H7 (cell line): ENCODE measurements around the gene ALPP. TPM values are rescaled to one million over a fixed set of nuclear protein-coding genes. Genes with fewer than 3 reads are reported as not detected.
"Not testable (repeated sequence)": the region's sequence is repeated elsewhere in the genome, so short reads cannot be mapped to it uniquely, and the experiment has no call there.

Source experiments
- DNase-seq: peaks from one replicate; pipeline ENCODE4 v3.0.0; 2012
- H3K27me3 ChIP-seq: 2 replicates; pipeline ENCODE4 v1.6.0; 2011; ENCODE audit warnings: mild to moderate bottlenecking, low read length; ENCODE audit not compliant: control insufficient read depth, insufficient read depth
- H3K36me3 ChIP-seq: replicated peaks from 2 replicates; pipeline ENCODE4 v1.5.1; 2011; ENCODE audit warnings: low read length; ENCODE audit not compliant: control insufficient read depth, insufficient read depth
- H3K4me3 ChIP-seq: 2 replicates; pipeline ENCODE4 v1.5.1; 2011; ENCODE audit warnings: low read depth, mild to moderate bottlenecking, control low read depth, low read length, moderate library complexity; ENCODE audit not compliant: insufficient read depth
- total RNA-seq: library from RNA; depleted of rRNA; stranded (reverse); fragments of >200 nt; shearing (Covaris generic); gene quantifications from 2 replicates; pipeline ENCODE4 v1.2.3, GENCODE V29; 2014; rRNA removed

Gene ALPP
- total RNA-seq, 1 experiment from 2014 or later: 0.69 TPM

- peak; percentile 85 for DNase-seq
- H3K27me3 ChIP-seq: peaks cover 49% of the 10 kb centered on the region
- peaks cover 4% of the 10 kb centered on the region; the same call in 1 of the 2 replicates for H3K36me3 ChIP-seq
- H3K4me3 ChIP-seq: peak overlapping the region; percentile 62
Measured at GRCh38 chr2:232421189-232421785, 42.7 kb downstream of the ALPP start.

- peaks cover 49% of the 10 kb centered on the region for H3K27me3 ChIP-seq
- DNase-seq: peak; percentile 32
- H3K36me3 ChIP-seq: peaks cover 4% of the 10 kb centered on the region; the same call in 1 of the 2 replicates
- no peak overlapping the region for H3K4me3 ChIP-seq
Measured at GRCh38 chr2:232422051-232422450, 43.5 kb downstream of the ALPP start.

- H3K27me3 ChIP-seq: peaks cover 43% of the 10 kb centered on the region
- DNase-seq, H3K36me3 ChIP-seq, H3K4me3 ChIP-seq: not testable (repeated sequence)
Measured at GRCh38 chr2:232422996-232423395, 44.4 kb downstream of the ALPP start.

GRCh38 chr2:232423407-232423806 lies 44.9 kb downstream of the ALPP start:
- not testable (repeated sequence) for H3K36me3 ChIP-seq, DNase-seq, H3K4me3 ChIP-seq
- peaks cover 39% of the 10 kb centered on the region for H3K27me3 ChIP-seq

GRCh38 chr2:232431705-232432590 lies 53.4 kb downstream of the ALPP start:
- H3K36me3 ChIP-seq: no peaks in the 10 kb centered on the region
- no peaks in the 10 kb centered on the region for H3K27me3 ChIP-seq
- no peak overlapping the region for H3K4me3 ChIP-seq
- peak; percentile 45 for DNase-seq

Other genes starting within 250 kb of the ALPP start
- 0.21 and 0.89 TPM in 2 replicates for gene ALPG, start 28.1 kb downstream of the ALPP start, total RNA-seq
- 0.10 TPM in 1 of 2 replicates, not detected in the other for gene ALPI, start 77.4 kb downstream of the ALPP start, total RNA-seq
- 12.5 and 17.2 TPM in 2 replicates for gene ECEL1, start 109.1 kb downstream of the ALPP start, total RNA-seq
- not detected in 2 replicates for gene PRSS56, start 141.6 kb downstream of the ALPP start, total RNA-seq
- gene CHRND, start 147.4 kb downstream of the ALPP start, total RNA-seq: not detected in 2 replicates
- not detected in 2 replicates for gene CHRNG, start 160.9 kb downstream of the ALPP start, total RNA-seq
- gene TIGD1, start 171.8 kb downstream of the ALPP start, total RNA-seq: 5.0 and 8.0 TPM in 2 replicates
- gene EIF4E2, start 171.9 kb downstream of the ALPP start, total RNA-seq: 64.6 and 65.3 TPM in 2 replicates